ENCODE measurements around the gene ZNF845.

DNA sequence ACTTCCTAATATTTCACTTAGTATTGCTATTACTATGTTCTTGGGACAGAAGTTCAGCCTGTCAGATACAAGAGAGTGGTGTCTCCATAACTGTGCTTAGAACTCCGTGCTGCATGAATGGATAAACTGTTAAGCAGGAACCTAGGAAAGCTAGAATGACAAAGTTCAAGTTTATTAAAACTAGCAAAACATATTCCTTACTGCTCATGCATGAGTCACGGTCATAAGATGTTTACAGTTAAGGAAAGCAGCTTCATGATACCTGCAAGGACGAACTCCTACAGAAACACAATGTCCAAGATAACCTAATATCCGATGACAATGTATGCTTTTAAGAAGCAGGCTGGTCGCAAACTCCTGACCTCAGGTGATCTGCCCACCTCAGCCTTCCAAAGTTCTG lies 55.4 kb downstream of the ZNF845 start:
- TF ChIP-seq, protein P1, sequence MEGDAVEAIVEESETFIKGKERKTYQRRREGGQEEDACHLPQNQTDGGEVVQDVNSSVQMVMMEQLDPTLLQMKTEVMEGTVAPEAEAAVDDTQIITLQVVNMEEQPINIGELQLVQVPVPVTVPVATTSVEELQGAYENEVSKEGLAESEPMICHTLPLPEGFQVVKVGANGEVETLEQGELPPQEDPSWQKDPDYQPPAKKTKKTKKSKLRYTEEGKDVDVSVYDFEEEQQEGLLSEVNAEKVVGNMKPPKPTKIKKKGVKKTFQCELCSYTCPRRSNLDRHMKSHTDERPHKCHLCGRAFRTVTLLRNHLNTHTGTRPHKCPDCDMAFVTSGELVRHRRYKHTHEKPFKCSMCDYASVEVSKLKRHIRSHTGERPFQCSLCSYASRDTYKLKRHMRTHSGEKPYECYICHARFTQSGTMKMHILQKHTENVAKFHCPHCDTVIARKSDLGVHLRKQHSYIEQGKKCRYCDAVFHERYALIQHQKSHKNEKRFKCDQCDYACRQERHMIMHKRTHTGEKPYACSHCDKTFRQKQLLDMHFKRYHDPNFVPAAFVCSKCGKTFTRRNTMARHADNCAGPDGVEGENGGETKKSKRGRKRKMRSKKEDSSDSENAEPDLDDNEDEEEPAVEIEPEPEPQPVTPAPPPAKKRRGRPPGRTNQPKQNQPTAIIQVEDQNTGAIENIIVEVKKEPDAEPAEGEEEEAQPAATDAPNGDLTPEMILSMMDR (IDR thresholded peaks at IDR 0.05), result no peak
- no peak for TF ChIP-seq POLR2A (IDR thresholded peaks at IDR 0.05)

Measured in body of pancreas (tissue), 4 donors.